ENCODE measurements around the gene SRGN.

SRGN gene

DNA sequence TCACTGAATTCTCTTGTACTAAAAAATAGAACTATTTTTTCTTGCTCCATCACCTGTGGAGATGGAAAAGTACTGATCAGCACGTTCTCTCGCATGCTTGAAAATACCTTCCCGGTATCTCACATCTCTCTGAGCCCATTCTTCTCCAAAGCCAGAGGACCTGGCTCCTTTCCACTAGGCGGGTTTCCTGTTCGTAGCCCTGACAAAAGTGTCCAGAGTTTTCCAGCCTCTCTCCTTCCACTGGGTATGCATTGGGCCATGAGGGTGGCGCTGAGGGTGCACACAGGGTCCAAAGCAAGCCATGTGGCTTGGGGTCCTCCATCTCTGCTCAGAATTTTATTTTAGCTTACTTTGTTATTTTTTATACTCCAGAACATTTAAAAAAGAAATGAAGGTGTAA lies 16.3 kb upstream of the SRGN start:
- no peaks in the 10 kb centered on the region for H3K9me3 Mint-ChIP-seq
- H3K4me3 Mint-ChIP-seq: no peak overlapping the region
- no peaks in the 10 kb centered on the region for H3K36me3 Mint-ChIP-seq
- no peak overlapping the region for H3K27ac Mint-ChIP-seq
- ATAC-seq (no peak), DNase-seq (ENCODE audit: low spot score in 2 of 2) (no peak)
- H3K4me1 Mint-ChIP-seq: peaks cover 7% of the 10 kb centered on the region

DNA sequence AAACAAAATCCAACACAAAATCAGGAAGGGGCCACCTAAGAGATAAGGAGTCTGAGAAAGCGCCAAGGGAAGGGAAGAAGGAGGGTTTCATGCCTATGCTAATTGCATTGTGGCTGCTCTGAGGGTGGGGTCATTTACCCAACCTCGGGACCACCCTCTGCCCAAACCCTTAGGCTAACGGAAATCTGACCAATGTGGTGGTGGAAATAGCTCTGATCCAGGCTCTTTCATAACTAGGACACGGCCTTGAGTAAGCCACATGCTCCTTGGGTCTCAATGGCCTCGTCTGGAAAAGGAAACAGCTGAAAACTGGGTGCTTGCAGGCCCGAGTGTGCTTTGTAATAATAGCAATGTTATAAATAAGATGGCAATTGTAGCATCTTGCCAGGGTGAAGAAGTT lies 14.9 kb upstream of the SRGN start:
- DNase-seq (ENCODE audit: low spot score in 2 of 2) (no peak), ATAC-seq (no peak)
- Mint-ChIP-seq H3K4me3 (no peak overlapping the region), H3K36me3 (no peaks in the 10 kb centered on the region), H3K4me1 (peaks cover 7% of the 10 kb centered on the region), H3K27ac (no peak overlapping the region), H3K9me3 (no peaks in the 10 kb centered on the region)

DNA sequence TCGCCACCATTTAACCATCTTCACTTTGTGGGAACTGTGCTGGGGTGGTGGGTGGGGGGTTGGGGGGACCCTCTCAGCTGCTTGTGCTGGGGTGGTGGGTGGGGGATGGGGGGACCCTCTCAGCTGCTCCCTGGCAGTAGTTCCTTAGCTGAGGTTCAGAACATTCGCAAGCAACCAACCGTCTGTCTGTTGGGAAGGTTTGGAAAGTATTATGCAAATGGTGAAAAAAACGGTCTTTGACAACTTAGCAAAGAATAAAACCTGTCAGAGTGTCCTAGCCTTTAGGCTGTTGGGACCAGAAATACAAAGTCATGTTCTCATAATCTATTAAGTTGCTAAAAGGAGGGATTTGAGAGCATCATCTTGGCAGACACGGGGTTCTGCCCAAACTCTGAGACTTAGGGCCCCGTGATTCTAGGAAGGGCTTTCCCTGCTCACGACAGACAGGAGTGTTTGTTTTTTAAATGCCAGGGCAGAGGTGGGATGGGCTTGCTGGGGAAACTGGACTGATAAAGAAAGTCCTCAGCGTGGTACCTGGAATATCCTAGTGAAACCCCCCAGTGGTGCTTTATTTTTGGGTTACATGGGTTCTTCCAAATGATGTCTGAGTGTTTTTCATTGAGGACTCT lies 14.1 kb upstream of the SRGN start:
- peak overlapping the region; percentile 56 for H3K27ac Mint-ChIP-seq
- ATAC-seq: no peak
- no peaks in the 10 kb centered on the region for H3K9me3 Mint-ChIP-seq

DNA sequence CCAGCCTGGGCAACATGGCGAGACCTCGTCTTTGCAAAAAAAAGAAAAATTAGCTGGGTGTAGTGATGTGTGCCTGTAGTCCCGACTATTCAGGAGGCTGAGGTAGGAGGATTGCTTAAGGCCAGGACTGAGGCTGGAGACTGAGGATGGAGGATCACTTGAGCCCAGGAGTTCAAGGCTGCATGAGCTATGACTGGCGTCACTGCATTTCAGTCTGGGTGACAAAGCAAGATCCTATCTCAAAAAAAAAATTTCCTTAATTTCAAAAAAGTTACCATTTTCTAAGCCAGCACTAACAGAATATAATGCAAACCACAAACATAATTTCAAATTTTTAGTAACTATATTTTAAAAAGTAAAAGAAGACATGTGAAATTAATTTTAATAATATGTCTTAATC lies 13.4 kb upstream of the SRGN start:
- Mint-ChIP-seq H3K27ac (peak overlapping the region; percentile 56), H3K36me3 (no peaks in the 10 kb centered on the region), H3K9me3 (no peaks in the 10 kb centered on the region), H3K4me1 (peaks cover 7% of the 10 kb centered on the region), H3K4me3 (no peak overlapping the region)
- no peak for ATAC-seq
- no peak for DNase-seq (ENCODE audit: low spot score in 2 of 2)

More for the DNA sequence above, 14.1 kb upstream of the SRGN start:
- peaks cover 7% of the 10 kb centered on the region for H3K4me1 Mint-ChIP-seq
- H3K36me3 Mint-ChIP-seq: no peaks in the 10 kb centered on the region
- no peak overlapping the region for H3K4me3 Mint-ChIP-seq
- DNase-seq (ENCODE audit: low spot score in 2 of 2): no peak

DNA sequence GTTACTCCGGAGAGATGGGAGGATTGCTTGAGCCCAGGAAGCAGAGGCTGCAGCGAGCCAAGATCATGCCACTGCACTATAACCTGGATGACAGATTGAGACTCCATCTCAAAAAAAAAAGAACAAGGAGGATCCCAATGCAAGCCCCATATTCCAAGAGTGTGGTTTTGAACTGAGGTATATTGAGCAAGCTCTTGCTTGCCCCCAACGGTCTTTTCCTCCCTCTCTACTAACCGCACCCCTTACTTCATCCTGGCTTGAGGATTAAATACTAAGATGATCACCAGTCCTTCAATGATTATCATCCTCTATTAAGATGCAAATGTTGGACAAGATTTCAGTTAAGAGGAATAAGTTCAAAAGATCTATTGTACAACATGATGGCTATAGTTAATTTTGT lies 12.5 kb upstream of the SRGN start:
- H3K36me3 Mint-ChIP-seq: no peaks in the 10 kb centered on the region
- H3K27ac Mint-ChIP-seq: no peak overlapping the region
- H3K4me1 Mint-ChIP-seq: peaks cover 10% of the 10 kb centered on the region
- DNase-seq (ENCODE audit: low spot score in 2 of 2) (no peak), ATAC-seq (no peak)
- no peaks in the 10 kb centered on the region for H3K9me3 Mint-ChIP-seq
- no peak overlapping the region for H3K4me3 Mint-ChIP-seq

DNA sequence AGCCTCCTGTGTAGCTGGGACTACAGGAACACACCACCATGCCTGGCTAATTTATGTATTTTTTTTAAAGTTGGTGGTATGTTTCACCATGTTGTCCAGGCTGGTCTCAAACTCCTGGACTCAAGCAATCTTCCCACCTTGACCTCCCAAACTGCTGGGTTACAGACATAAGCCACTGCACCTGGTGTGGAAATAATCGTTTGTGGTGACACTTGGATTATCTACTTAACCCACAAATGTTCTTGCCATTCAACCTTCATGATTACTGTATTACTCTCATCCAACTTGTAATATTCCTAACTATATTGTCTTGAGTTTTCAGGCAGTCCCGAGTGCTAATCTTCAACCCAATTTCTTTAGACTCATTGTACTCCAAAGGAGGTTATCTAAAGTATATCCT lies 9.6 kb upstream of the SRGN start:
- H3K4me3 Mint-ChIP-seq: no peak overlapping the region
- peaks cover 7% of the 10 kb centered on the region for H3K4me1 Mint-ChIP-seq
- H3K36me3 Mint-ChIP-seq: no peaks in the 10 kb centered on the region
- ATAC-seq (no peak), DNase-seq (ENCODE audit: low spot score in 2 of 2) (no peak)
- H3K9me3 Mint-ChIP-seq: no peaks in the 10 kb centered on the region
- H3K27ac Mint-ChIP-seq: no peak overlapping the region

DNA sequence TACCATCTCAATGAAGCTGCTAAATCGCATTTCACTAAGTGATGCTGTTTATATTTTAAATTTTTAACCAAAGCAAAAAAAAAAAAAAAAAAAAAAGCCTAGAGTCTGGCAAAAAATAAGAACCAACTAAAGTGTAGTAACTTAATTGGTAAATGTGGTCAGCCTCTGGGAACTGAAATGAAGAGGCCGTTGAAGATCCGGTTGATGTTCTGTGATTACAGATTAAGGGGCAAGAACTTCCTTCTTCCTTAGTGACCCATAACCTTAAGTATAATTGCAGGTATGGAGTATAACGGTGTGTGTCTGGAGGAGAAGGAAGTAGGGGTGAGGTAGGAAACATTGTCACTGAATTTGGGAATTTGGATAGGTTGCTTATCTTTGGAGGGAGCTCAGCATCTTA lies 7.7 kb upstream of the SRGN start:
- ATAC-seq (no peak), DNase-seq (ENCODE audit: low spot score in 2 of 2) (no peak)
- Mint-ChIP-seq H3K4me3 (no peak overlapping the region), H3K4me1 (peaks cover 8% of the 10 kb centered on the region), H3K9me3 (no peaks in the 10 kb centered on the region), H3K36me3 (peaks cover under 1% of the 10 kb centered on the region), H3K27ac (no peak overlapping the region)

DNA sequence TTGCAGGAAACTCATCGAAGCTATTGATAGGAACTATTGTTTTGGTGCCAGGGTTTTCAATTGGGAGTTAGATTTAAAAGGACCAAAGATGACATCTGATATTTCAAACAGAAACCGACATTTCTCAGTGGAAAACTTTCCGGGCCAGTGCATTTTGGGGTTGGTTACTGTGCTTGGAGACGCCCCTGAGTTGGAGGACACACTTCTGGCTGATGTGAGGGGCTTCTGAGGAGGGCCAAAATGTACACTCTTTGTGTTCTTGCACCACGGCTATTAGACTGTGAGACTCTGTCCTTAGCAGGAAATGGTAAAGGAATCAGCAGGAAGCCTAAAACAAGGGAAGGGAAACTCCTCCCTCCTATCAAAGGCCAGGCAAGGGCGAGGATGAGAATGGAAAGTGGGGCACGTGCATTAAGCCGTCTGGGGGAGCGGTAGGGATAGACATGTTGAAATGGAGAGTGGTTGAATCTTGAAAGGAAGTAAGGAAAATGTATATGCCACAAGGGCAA lies 1.8 kb upstream of the SRGN start:
- Mint-ChIP-seq H3K36me3 (peaks cover 48% of the 10 kb centered on the region), H3K9me3 (no peaks in the 10 kb centered on the region), H3K4me3 (peak overlapping the region; percentile 75), H3K27ac (peak overlapping the region; percentile 98), H3K4me1 (peaks cover 35% of the 10 kb centered on the region)
- DNase-seq (ENCODE audit: low spot score in 2 of 2) (no peak), ATAC-seq (no peak)

DNA sequence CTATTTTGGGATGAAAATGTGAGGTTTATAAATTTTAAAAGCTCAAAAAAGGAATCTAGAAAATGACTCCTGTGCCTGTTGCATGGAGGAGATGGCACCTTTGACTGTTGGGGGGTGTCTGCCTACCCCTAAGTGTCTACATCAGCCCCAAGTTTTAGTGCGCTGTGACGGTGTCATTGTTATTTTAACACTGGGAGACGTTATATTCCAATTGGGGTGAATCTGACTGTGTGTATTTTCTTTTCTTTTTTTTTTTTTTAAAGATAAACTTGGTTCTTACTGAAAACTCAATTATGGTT lies 517 bp downstream of the SRGN start:
- Mint-ChIP-seq H3K4me3 (peak overlapping the region; percentile 75), H3K4me1 (peaks cover 42% of the 10 kb centered on the region), H3K27ac (peak overlapping the region; percentile 98), H3K36me3 (peaks cover 71% of the 10 kb centered on the region), H3K9me3 (no peaks in the 10 kb centered on the region)
- DNase-seq (ENCODE audit: low spot score in 2 of 2) (peak in 1 of 2 donors; percentile 66), ATAC-seq (no peak)

DNA sequence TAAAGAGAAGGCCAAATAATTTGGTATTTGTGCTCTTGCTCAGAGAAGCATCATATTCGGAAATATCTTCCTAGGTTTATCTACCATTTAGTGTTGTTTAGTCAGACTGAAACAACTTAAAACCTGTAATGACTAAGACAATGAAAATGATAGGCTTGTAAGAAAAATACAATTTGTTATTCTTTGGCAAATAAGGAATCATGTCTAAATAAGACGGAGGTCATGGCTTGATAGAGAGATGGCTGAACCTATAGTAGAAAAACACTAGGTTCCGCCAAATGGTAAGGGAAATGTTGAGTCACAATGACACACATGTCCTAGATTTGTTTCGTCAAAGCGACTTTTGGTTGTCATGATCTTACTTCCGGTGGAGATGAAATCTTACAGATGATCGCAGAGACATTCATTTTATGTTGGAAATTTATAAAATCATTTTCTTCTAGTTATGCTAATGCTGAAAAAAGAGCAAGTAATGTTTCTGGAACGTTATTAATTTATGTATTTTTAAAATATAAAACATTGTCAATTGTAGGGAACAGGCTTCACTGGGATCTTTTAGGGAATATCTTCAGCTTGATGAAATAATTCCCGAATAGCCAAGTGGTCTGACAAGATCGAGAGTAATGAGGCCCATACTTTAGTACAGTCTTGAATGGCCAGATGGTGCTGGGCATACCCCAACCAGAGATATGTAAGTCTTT lies 1.0 kb downstream of the SRGN start:
- H3K36me3 Mint-ChIP-seq: peaks cover 77% of the 10 kb centered on the region
- peak overlapping the region; percentile 75 for H3K4me3 Mint-ChIP-seq
- H3K27ac Mint-ChIP-seq: peak overlapping the region; percentile 98
- ATAC-seq (peak; percentile 46), DNase-seq (ENCODE audit: low spot score in 2 of 2) (peak in 1 of 2 donors; percentile 63)
- peaks cover 48% of the 10 kb centered on the region for H3K4me1 Mint-ChIP-seq
- no peaks in the 10 kb centered on the region for H3K9me3 Mint-ChIP-seq

DNA sequence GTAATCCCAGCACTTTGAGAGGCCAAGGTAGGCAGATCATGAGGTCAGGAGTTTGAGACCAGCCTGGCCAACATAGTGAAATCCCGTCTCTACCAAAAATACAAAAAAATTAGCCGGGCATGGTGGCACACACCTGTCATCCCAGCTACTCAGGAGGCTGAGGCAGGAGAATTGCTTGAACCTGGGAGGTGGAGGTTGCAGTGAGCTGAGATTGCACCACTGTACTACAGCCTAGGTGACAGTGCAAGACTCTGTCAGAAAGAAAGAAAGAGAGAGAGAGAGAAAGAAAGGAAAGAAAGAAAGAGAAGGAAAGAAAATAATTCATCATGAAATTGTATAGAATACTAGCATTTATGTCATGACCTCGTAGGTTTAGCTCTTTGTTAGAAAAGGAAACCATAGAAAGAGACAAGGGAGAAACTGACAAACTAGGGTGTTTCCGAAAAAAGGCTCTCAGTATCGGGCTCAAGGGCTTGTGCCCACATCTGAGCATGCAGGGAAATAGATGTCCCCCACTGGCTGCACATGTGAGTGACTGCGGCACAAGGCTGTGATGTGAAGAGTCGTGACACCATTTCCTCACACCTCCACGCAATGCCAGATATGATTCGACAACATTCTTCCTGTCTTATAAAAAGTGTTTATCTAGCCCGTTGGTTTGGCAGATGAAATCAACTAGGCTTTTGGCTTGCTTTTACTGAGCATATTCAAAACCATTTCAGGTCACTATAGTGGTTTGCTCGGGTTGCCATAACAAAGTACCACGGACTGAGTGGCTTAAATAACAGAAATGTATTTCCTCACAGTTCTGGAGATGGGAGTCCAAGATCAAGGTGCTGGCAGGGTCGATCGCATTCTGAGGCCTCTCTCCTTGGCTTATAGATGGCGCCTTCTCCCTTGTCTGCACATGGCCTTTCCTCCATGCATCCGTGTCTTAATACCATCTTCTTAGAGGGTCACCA lies 2.0 kb downstream of the SRGN start:
- peak; percentile 66 to 91 for DNase-seq (ENCODE audit: low spot score in 2 of 2)
- H3K4me3 Mint-ChIP-seq: peak overlapping the region; percentile 75
- ATAC-seq: peak; percentile 90
- H3K9me3 Mint-ChIP-seq: no peaks in the 10 kb centered on the region
- peaks cover 49% of the 10 kb centered on the region for H3K4me1 Mint-ChIP-seq
- peak overlapping the region; percentile 98 for H3K27ac Mint-ChIP-seq
- H3K36me3 Mint-ChIP-seq: peaks cover 86% of the 10 kb centered on the region

DNA sequence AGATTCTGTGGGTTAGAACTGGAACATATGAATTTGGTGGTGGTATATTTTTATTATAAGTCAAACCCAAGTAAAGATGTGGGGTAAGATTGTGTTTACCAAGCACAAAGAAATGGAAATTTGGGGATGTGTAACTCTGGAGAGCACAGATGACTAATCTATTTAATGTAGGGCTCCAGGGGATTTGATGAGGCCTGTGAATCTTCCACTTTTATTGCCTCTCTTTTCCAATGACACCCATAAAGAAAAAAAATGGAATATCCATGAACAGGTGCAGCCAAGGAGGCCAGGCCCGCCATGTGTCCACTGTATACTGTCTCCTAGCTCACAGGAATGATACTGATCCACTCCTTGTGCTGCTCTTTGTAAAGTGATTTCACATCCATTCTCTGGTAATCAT lies 2.8 kb downstream of the SRGN start:
- H3K36me3 Mint-ChIP-seq: peaks cover 90% of the 10 kb centered on the region
- DNase-seq (ENCODE audit: low spot score in 2 of 2) (no peak), ATAC-seq (no peak)
- H3K4me1 Mint-ChIP-seq: peaks cover 47% of the 10 kb centered on the region
- no peaks in the 10 kb centered on the region for H3K9me3 Mint-ChIP-seq
- H3K27ac Mint-ChIP-seq: peak overlapping the region; percentile 98
- peak overlapping the region; percentile 75 for H3K4me3 Mint-ChIP-seq

DNA sequence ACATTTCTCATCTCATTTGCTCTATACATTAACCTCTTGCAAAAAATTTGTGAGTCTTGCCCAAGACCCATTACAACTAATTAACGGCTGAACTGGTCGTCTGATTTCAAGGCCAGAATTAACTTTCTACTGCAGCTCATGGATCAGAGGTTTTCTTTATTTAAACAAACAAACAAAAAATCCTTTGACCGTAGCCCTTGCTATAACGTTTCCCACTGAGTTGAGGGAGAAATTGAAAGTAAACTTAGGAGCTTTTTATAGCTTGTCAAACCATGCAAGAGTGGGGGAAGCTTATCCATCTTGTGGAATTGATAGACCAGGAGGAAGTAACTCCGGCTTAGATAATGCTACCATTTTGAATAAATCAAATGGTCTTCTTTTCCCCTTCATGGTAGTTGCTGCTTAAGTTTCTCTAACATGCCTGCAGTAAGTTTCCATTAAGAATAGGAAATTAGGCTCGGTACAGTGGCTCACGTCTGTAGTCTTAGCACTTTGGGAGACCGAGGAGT lies 3.3 kb downstream of the SRGN start:
- Mint-ChIP-seq H3K4me3 (peak overlapping the region; percentile 75), H3K4me1 (peaks cover 42% of the 10 kb centered on the region), H3K36me3 (peaks cover 95% of the 10 kb centered on the region), H3K9me3 (no peaks in the 10 kb centered on the region), H3K27ac (peak overlapping the region; percentile 98)
- ATAC-seq (no peak), DNase-seq (ENCODE audit: low spot score in 2 of 2) (no peak)

DNA sequence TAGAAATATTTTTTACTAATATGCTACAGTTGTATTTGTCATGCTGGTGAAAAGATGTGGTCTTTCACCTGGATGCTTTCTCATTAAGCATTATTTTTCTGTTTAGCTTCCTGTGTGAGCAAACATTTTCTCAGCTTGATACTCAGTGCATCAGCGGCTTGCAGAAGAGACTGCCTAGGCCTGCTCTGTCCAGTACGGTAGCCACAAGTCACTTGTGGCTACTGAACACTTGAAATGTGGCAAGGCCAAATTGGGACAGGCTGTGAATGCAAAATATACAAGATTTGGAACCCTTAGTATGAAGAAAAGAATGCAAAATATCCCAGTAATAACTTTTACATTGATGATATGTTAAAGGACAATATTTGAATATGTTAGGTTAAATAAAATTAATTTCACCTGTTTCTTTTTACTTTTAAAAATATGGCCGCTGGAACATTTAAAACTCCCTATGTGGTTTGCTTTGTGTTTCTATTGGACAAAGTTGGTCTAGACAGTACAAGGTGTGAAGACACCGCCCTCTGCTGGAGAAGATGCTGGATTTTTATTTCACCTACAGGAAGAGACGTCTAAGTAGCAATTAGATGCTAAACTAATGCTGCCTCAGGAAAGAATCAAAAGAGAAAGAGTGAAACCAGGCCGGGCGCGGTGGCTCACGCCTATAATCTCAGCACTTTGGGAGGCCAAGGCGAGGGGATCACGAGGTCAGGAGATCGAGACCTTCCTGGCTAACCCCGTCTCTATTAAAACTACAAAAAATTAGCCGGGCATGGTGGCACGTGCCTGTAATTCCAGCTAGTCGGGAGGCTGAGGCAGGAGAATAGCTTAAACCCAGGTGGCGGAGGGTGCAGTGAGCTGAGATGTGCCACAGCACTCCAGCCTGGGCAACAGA lies 5.3 kb downstream of the SRGN start:
- peak overlapping the region; percentile 75 for H3K4me3 Mint-ChIP-seq
- no peaks in the 10 kb centered on the region for H3K9me3 Mint-ChIP-seq
- ATAC-seq (peak; percentile 48), DNase-seq (ENCODE audit: low spot score in 2 of 2) (peak; percentile 62 to 86)
- H3K36me3 Mint-ChIP-seq: peaks cover 100% of the 10 kb centered on the region
- H3K27ac Mint-ChIP-seq: peak overlapping the region; percentile 89
- peaks cover 39% of the 10 kb centered on the region for H3K4me1 Mint-ChIP-seq

All from stimulated activated effector memory CD8-positive, alpha-beta T cell treated with anti-CD3 and anti-CD28 coated beads, Interleukin-12 subunit alpha, Interleukin-12 subunit beta, amount 100 ng/mL, for 72 hours (primary cell).